IMR-90 (cell line): ENCODE measurements around the gene ALG1. TPM values are rescaled to one million over a fixed set of nuclear protein-coding genes. Genes with fewer than 3 reads are reported as not detected.

Source experiments
- ATAC-seq: fragments of 200-7000 bp; cut with Tn5 transposase; 2 replicates; pipeline ENCODE4 v1.9.1; 2020; ENCODE audit warnings: low read depth, mild to moderate bottlenecking, moderate library complexity
- BruUV-seq: library from RNA; stranded (reverse); fragments of 400-500 nt; replicated peaks from 2 replicates; lab custom pipeline; 2021; lab: Mats Ljungman, UMichigan
- CTCF ChIA-PET: fragments of 300-600 bp; formaldehyde crosslinking; extraction: SDS; loops from one replicate; lab custom pipeline; 2021; ENCODE audit warnings: antibody characterized with exemption; lab: Yijun Ruan, JAX
- POLR2A ChIA-PET: fragments of 300-600 bp; sonication (Branson Sonifier 250); formaldehyde crosslinking; loops from one replicate; lab custom pipeline; 2022; ENCODE audit warnings: antibody characterized with exemption; ENCODE audit not compliant: unreplicated experiment; lab: Charles Lee
- DNase-seq: peaks from one replicate; pipeline ENCODE4 v3.0.0; 2013
- H2AFZ ChIP-seq: replicated peaks from 2 replicates; pipeline ENCODE3; 2013; ENCODE audit warnings: low read length, mild to moderate bottlenecking; ENCODE audit not compliant: poor library complexity
- H2AK5ac ChIP-seq: 2 replicates; pipeline ENCODE4 v1.6.1; 2013; ENCODE audit warnings: low read depth, low read length, inconsistent platforms
- H2AK9ac ChIP-seq: replicated peaks from 2 replicates; pipeline ENCODE3; 2013; ENCODE audit warnings: mild to moderate bottlenecking, low read depth, low read length, moderate library complexity; ENCODE audit not compliant: poor library complexity
- H2BK120ac ChIP-seq: 2 replicates; pipeline ENCODE4 v1.6.1; 2013; ENCODE audit warnings: low read depth, low read length, inconsistent platforms
- H2BK15ac ChIP-seq: 3 replicates; pipeline ENCODE4 v1.6.1; 2013; ENCODE audit warnings: low read depth, low read length, inconsistent platforms
- H2BK20ac ChIP-seq: 2 replicates; pipeline ENCODE4 v1.6.1; 2013; ENCODE audit warnings: low read depth, mild to moderate bottlenecking, inconsistent platforms, low read length, moderate library complexity
- H2BK5ac ChIP-seq: 2 replicates; pipeline ENCODE4 v1.6.1; 2013; ENCODE audit warnings: mild to moderate bottlenecking, low read depth, low read length, inconsistent platforms; ENCODE audit not compliant: poor library complexity, severe bottlenecking
- H3K14ac ChIP-seq: replicated peaks from 2 replicates; pipeline ENCODE4 v1.6.1; 2013; ENCODE audit warnings: low read depth, low read length, inconsistent platforms
- H3K18ac ChIP-seq: 2 replicates; pipeline ENCODE4 v1.6.1; 2013; ENCODE audit warnings: low read depth, low read length, control low read depth
- H3K23ac ChIP-seq: 2 replicates; pipeline ENCODE4 v1.6.1; 2013; ENCODE audit warnings: low read depth, low read length, inconsistent platforms
- H3K27ac ChIP-seq: 2 replicates; pipeline ENCODE4 v1.5.1; 2013; ENCODE audit warnings: mild to moderate bottlenecking, control low read depth, low read length; ENCODE audit not compliant: insufficient read depth
- H3K27me3 ChIP-seq: 2 replicates; pipeline ENCODE4 v1.6.1; 2013; ENCODE audit warnings: low read length; ENCODE audit not compliant: control insufficient read depth, insufficient read depth
- H3K36me3 ChIP-seq: 2 replicates; pipeline ENCODE4 v1.6.1; 2013; ENCODE audit warnings: low read length, mixed read lengths; ENCODE audit not compliant: control insufficient read depth, insufficient read depth
- H3K4ac ChIP-seq: 2 replicates; pipeline ENCODE4 v1.6.1; 2013; ENCODE audit warnings: low read depth, low read length, inconsistent platforms
- H3K4me1 ChIP-seq: 2 replicates; pipeline ENCODE4 v1.6.1; 2013; ENCODE audit warnings: low read length, mixed read lengths; ENCODE audit not compliant: control insufficient read depth, insufficient read depth
- H3K4me2 ChIP-seq: 2 replicates; pipeline ENCODE4 v1.6.1; 2013; ENCODE audit warnings: low read depth, mild to moderate bottlenecking, control low read depth, low read length, moderate library complexity
- H3K4me3 ChIP-seq: 2 replicates; pipeline ENCODE4 v1.5.1; 2013; ENCODE audit warnings: low read depth, mild to moderate bottlenecking, control low read depth, low read length, moderate library complexity; ENCODE audit not compliant: insufficient read depth
- H3K56ac ChIP-seq: 2 replicates; pipeline ENCODE4 v1.6.1; 2013; ENCODE audit warnings: low read length, inconsistent platforms; ENCODE audit not compliant: insufficient read depth; ENCODE audit errors: extremely low read depth
- H3K79me1 ChIP-seq, 2 experiments: 2 replicates each; pipeline ENCODE4 v1.6.1; 2013; ENCODE audit warnings: low read length in 2 of 2, inconsistent platforms in 1 of 2, low read depth in 1 of 2
- H3K9ac ChIP-seq: 2 replicates; pipeline ENCODE4 v1.6.1; 2013; ENCODE audit warnings: low read depth, low read length, control low read depth
- H3K9me1 ChIP-seq: 2 replicates; pipeline ENCODE4 v1.6.1; 2013; ENCODE audit warnings: low read length, inconsistent platforms; ENCODE audit not compliant: insufficient read depth
- H3K9me3 ChIP-seq: 2 replicates; pipeline ENCODE4 v1.6.1; 2013; ENCODE audit warnings: low read length; ENCODE audit not compliant: control insufficient read depth, insufficient read depth
- H4K20me1 ChIP-seq: 2 replicates; pipeline ENCODE4 v1.6.1; 2013; ENCODE audit warnings: low read length, inconsistent platforms; ENCODE audit not compliant: insufficient read depth
- H4K5ac ChIP-seq: 2 replicates; pipeline ENCODE4 v1.6.1; 2013; ENCODE audit warnings: mild to moderate bottlenecking, low read depth, low read length, control low read depth
- H4K8ac ChIP-seq, 2 experiments: 2 replicates each; pipeline ENCODE4 v1.6.1; 2013; ENCODE audit warnings: low read depth in 2 of 2, low read length in 2 of 2, control low read depth in 1 of 2, inconsistent platforms in 1 of 2
- H4K91ac ChIP-seq: 2 replicates; pipeline ENCODE4 v1.6.1; 2013; ENCODE audit warnings: low read depth, low read length, inconsistent platforms; ENCODE audit not compliant: insufficient read depth
- CHD1 ChIP-seq: IDR thresholded peaks from 2 replicates; pipeline ENCODE4 v1.6.1; 2012; ENCODE audit warnings: low read depth, low read length, improper control_type of control experiment
- POLR2A ChIP-seq: IDR thresholded peaks from 2 replicates; pipeline ENCODE4 v1.6.1; 2012; ENCODE audit warnings: mild to moderate bottlenecking, low read depth, low read length
- RCOR1 ChIP-seq: IDR thresholded peaks from 2 replicates; pipeline ENCODE4 v1.6.1; 2012; ENCODE audit warnings: mild to moderate bottlenecking, low read length, improper control_type of control experiment; ENCODE audit not compliant: insufficient replicate concordance
- RFX5 ChIP-seq: IDR thresholded peaks from 2 replicates; pipeline ENCODE4 v1.8.0; 2012; ENCODE audit warnings: low read depth, mild to moderate bottlenecking, low read length, moderate library complexity
- WGBS, 2 experiments: methylation state at CpG; one replicate each; pipeline versions ENCODE4 v1.1.5 to v1.1.7; 2013; ENCODE audit warnings: missing lambda C conversion rate in 2 of 2; ENCODE audit not compliant: insufficient read length in 1 of 2; ENCODE audit errors: extremely low coverage in 2 of 2; 5-methylcytosine and 5-hydroxymethylcytosine counted together
- dilution Hi-C: fragments of 300-500 bp; cut with HindIII; formaldehyde crosslinking; loops from one replicate; pipeline ENCODE4 v1.14.3; 2018; ENCODE audit warnings: low sequenced_read_pairs; ENCODE audit not compliant: unreplicated experiment
- in situ Hi-C: fragments of 300-500 bp; cut with MboI; formaldehyde crosslinking; loops from 3 replicates; pipeline ENCODE4 v1.14.3; 2019; ENCODE audit warnings: low sequenced_read_pairs, inconsistent platforms, mixed read lengths
- intact Hi-C: fragments of 100-400 bp; cut with micrococcal nuclease; formaldehyde crosslinking; loops from 2 replicates; pipeline ENCODE4 v1.10.0; 2022
- polyA plus RNA-seq, 3 experiments: library from polyadenylated mRNA; depleted of rRNA; stranded (reverse); fragments of >200 nt; gene quantifications; 2 replicates each; pipeline ENCODE4 v1.2.3, GENCODE V29; 2012; ENCODE audit warnings: low replicate concordance in 1 of 3
- total RNA-seq: library from RNA; depleted of rRNA; stranded (reverse); fragments of >200 nt; gene quantifications from 2 replicates; pipeline ENCODE4 v1.2.3, GENCODE V29; 2012
- TF ChIP-seq, protein P1 (sequence below): fragments of 150-350 bp; IDR thresholded peaks from 2 replicates; pipeline ENCODE4 v1.6.1; 2016; ENCODE audit warnings: low read depth, mild to moderate bottlenecking, low read length, moderate library complexity, borderline replicate concordance
- TF ChIP-seq, protein P2 (sequence below): conservative IDR thresholded peaks from 2 replicates; pipeline ENCODE4 v1.5.1; 2012; ENCODE audit warnings: mild to moderate bottlenecking, low read depth, low read length, improper control_type of control experiment

Gene ALG1
- total and polyA plus RNA-seq, 2 of the 4 experiments (the other 2 are of a cell fraction), result 30.9 to 41.0 TPM

DNA sequence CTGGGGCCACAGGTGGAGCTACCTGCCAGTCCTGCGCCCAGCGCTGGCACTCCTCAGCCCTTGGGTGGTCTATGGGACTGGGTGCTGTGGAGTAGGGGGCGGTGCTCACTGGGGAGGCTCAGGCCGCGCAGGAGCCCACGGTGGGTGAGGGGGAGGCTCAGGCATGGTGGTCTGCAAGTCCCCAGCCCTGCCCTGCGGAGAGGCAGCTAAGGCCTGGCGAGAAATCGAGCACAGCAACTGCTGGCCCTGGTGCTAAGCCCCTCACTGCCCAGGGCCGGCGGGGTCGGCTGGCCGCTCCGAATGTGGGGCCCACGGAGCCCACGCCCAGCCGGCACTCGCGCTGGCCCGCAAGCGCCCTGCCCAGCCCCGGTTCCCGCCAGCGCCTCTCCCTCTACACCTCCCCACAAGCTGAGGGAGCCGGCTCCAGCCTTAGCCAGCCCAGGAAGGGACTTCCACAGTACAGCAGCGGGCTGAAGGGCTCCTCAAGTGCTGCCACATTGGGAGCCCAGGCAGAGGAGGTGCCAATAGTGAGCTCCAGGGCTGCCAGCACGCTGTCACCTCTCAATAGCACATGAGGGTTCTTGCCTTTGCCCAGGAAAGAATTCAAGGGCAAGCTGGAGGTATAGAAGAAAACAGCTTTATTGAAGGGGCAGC lies 37.0 kb downstream of the ALG1 start:
- Histone ChIP-seq H3K14ac (no peak overlapping the region), H3K4me1 (no peaks in the 10 kb centered on the region), H3K9me3 (no peaks in the 10 kb centered on the region), H2BK20ac (no peak overlapping the region), H3K56ac (no peak overlapping the region), H2AK9ac (no peak overlapping the region), H3K79me1 (no peaks in the 10 kb centered on the region), H3K27ac (no peak overlapping the region), H4K8ac (no peak overlapping the region), H3K4ac (no peak overlapping the region), H2BK5ac (no peak overlapping the region), H2AK5ac (no peak overlapping the region), H3K9ac (no peak overlapping the region), H3K36me3 (no peaks in the 10 kb centered on the region), H3K18ac (no peak overlapping the region), H4K20me1 (no peaks in the 10 kb centered on the region), H2AFZ (no peak overlapping the region), H3K27me3 (no peaks in the 10 kb centered on the region), H2BK15ac (no peak overlapping the region), H3K4me2 (no peak overlapping the region), H3K9me1 (no peaks in the 10 kb centered on the region), H3K23ac (no peak overlapping the region), H4K91ac (no peak overlapping the region), H3K4me3 (no peak overlapping the region), H4K5ac (no peak overlapping the region), H2BK120ac (no peak overlapping the region)
- no peak for ATAC-seq
- intact Hi-C loops, result no loop called here
- ChIA-PET CTCF (no interaction called here), POLR2A (no interaction called here)
- in situ Hi-C loops, result no loop called here
- no peak for TF ChIP-seq POLR2A
- TF ChIP-seq RFX5, result no peak
- TF ChIP-seq RCOR1, result no peak
- TF ChIP-seq, protein P1, sequence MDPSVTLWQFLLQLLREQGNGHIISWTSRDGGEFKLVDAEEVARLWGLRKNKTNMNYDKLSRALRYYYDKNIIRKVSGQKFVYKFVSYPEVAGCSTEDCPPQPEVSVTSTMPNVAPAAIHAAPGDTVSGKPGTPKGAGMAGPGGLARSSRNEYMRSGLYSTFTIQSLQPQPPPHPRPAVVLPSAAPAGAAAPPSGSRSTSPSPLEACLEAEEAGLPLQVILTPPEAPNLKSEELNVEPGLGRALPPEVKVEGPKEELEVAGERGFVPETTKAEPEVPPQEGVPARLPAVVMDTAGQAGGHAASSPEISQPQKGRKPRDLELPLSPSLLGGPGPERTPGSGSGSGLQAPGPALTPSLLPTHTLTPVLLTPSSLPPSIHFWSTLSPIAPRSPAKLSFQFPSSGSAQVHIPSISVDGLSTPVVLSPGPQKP, result no peak
- no peak for TF ChIP-seq CHD1
- TF ChIP-seq, protein P2, sequence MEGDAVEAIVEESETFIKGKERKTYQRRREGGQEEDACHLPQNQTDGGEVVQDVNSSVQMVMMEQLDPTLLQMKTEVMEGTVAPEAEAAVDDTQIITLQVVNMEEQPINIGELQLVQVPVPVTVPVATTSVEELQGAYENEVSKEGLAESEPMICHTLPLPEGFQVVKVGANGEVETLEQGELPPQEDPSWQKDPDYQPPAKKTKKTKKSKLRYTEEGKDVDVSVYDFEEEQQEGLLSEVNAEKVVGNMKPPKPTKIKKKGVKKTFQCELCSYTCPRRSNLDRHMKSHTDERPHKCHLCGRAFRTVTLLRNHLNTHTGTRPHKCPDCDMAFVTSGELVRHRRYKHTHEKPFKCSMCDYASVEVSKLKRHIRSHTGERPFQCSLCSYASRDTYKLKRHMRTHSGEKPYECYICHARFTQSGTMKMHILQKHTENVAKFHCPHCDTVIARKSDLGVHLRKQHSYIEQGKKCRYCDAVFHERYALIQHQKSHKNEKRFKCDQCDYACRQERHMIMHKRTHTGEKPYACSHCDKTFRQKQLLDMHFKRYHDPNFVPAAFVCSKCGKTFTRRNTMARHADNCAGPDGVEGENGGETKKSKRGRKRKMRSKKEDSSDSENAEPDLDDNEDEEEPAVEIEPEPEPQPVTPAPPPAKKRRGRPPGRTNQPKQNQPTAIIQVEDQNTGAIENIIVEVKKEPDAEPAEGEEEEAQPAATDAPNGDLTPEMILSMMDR, result no peak
- no peak for DNase-seq
- dilution Hi-C loops, result no loop called here
- BruUV-seq, result no TSS peak
- 80% methylated on average over 6 of the region's 27 CpGs; no CpG with 5 or more reads in 1 of the 2 experiments for WGBS, 2 experiments
